ENCODE results near the gene MARCHF3.
"Not testable (repeated sequence)": the region's sequence is repeated elsewhere in the genome, so short reads cannot be mapped to it uniquely, and the experiment has no call there.

Gene MARCHF3

GRCh38 chr5:127051591-127051990 lies 21.2 kb upstream of the MARCHF3 start:
- DNase-seq (ENCODE audit: low read depth in 2 of 2): no peak

GRCh38 chr5:127046343-127047072 lies 16.1 kb upstream of the MARCHF3 start:
- no peak for DNase-seq (ENCODE audit: low read depth in 2 of 2)

GRCh38 chr5:127042593-127042992 lies 12.2 kb upstream of the MARCHF3 start:
- no peak for DNase-seq (ENCODE audit: low read depth in 2 of 2)

GRCh38 chr5:127041571-127041970 lies 11.2 kb upstream of the MARCHF3 start:
- no peak for DNase-seq (ENCODE audit: low read depth in 2 of 2)

GRCh38 chr5:127040796-127041520 lies 10.6 kb upstream of the MARCHF3 start:
- no peak for DNase-seq (ENCODE audit: low read depth in 2 of 2)

- no peak for DNase-seq (ENCODE audit: low read depth in 2 of 2)
These were observed 8.2 kb upstream of the MARCHF3 start for GRCh38 chr5:127038550-127038949.

GRCh38 chr5:127031863-127032232 lies 1.5 kb upstream of the MARCHF3 start:
- no peak for DNase-seq (ENCODE audit: low read depth in 2 of 2)

- no peak for DNase-seq (ENCODE audit: low read depth in 2 of 2)
These were observed 947 bp upstream of the MARCHF3 start for GRCh38 chr5:127031147-127031862.

- DNase-seq (ENCODE audit: low read depth in 2 of 2): peak; percentile 16 to 43
These were observed 638 bp downstream of the MARCHF3 start for GRCh38 chr5:127029581-127030258.

- DNase-seq (ENCODE audit: low read depth in 2 of 2): no peak
These were observed 1.4 kb downstream of the MARCHF3 start for GRCh38 chr5:127028822-127029457.

- DNase-seq (ENCODE audit: low read depth in 2 of 2): no peak
These were observed 2.8 kb downstream of the MARCHF3 start for GRCh38 chr5:127027539-127027938.

GRCh38 chr5:127026166-127026565 lies 4.2 kb downstream of the MARCHF3 start:
- no peak for DNase-seq (ENCODE audit: low read depth in 2 of 2)

GRCh38 chr5:127025467-127025866 lies 4.9 kb downstream of the MARCHF3 start:
- no peak for DNase-seq (ENCODE audit: low read depth in 2 of 2)

- no peak for DNase-seq (ENCODE audit: low read depth in 2 of 2)
These were observed 5.5 kb downstream of the MARCHF3 start for GRCh38 chr5:127024821-127025220.

GRCh38 chr5:127023552-127024191 lies 6.7 kb downstream of the MARCHF3 start:
- DNase-seq (ENCODE audit: low read depth in 2 of 2): not testable (repeated sequence)

- DNase-seq (ENCODE audit: low read depth in 2 of 2): no peak
These were observed 7.5 kb downstream of the MARCHF3 start for GRCh38 chr5:127022846-127023245.

GRCh38 chr5:127019928-127020327 lies 10.4 kb downstream of the MARCHF3 start:
- DNase-seq (ENCODE audit: low read depth in 2 of 2): no peak

GRCh38 chr5:127016722-127017121 lies 13.6 kb downstream of the MARCHF3 start:
- DNase-seq (ENCODE audit: low read depth in 2 of 2): not testable (repeated sequence)

GRCh38 chr5:127015716-127016115 lies 14.6 kb downstream of the MARCHF3 start:
- no peak for DNase-seq (ENCODE audit: low read depth in 2 of 2)

- no peak for DNase-seq (ENCODE audit: low read depth in 2 of 2)
These were observed 15.8 kb downstream of the MARCHF3 start for GRCh38 chr5:127014573-127014972.

- no peak for DNase-seq (ENCODE audit: low read depth in 2 of 2)
These were observed 17.0 kb downstream of the MARCHF3 start for GRCh38 chr5:127013407-127013806.
